GM12872 (cell line): ENCODE data around the gene LMF2.

Experiments
- CTCF ChIP-seq: IDR thresholded peaks from 3 replicates; pipeline ENCODE4 v1.5.1; 2011; ENCODE audit warnings: low read depth, mild to moderate bottlenecking, low read length, moderate library complexity; ENCODE audit not compliant: insufficient read depth

The LMF2 gene

GRCh38 chr22:50483106-50483505 lies 24.4 kb downstream of the LMF2 start:
- TF ChIP-seq CTCF: no peak

GRCh38 chr22:50482107-50483074 lies 25.1 kb downstream of the LMF2 start:
- TF ChIP-seq CTCF: no peak

GRCh38 chr22:50481440-50482106 lies 25.9 kb downstream of the LMF2 start, which contains the start of gene ADM2:
ADM2 (plus strand) TSS chr22:50481543; CDS start chr22:50481848, 305 bp downstream.
- no peak for TF ChIP-seq CTCF

GRCh38 chr22:50481045-50481439 lies 26.5 kb downstream of the LMF2 start:
- TF ChIP-seq CTCF: no peak

- no peak for TF ChIP-seq CTCF
These were observed 27.8 kb downstream of the LMF2 start for GRCh38 chr22:50479721-50480120.

- no peak for TF ChIP-seq CTCF
These were observed 29.6 kb downstream of the LMF2 start for GRCh38 chr22:50477923-50478322.

GRCh38 chr22:50476868-50477267 lies 30.6 kb downstream of the LMF2 start:
- TF ChIP-seq CTCF: no peak
